ENCODE data around the gene SFRP5. TPM values are rescaled to one million over a fixed set of nuclear protein-coding genes. Genes with fewer than 3 reads are reported as not detected.

Gene SFRP5
- total RNA-seq, 4 donors from 2014 or later: 0.24 to 59.1 TPM; not detected in 2

DNA sequence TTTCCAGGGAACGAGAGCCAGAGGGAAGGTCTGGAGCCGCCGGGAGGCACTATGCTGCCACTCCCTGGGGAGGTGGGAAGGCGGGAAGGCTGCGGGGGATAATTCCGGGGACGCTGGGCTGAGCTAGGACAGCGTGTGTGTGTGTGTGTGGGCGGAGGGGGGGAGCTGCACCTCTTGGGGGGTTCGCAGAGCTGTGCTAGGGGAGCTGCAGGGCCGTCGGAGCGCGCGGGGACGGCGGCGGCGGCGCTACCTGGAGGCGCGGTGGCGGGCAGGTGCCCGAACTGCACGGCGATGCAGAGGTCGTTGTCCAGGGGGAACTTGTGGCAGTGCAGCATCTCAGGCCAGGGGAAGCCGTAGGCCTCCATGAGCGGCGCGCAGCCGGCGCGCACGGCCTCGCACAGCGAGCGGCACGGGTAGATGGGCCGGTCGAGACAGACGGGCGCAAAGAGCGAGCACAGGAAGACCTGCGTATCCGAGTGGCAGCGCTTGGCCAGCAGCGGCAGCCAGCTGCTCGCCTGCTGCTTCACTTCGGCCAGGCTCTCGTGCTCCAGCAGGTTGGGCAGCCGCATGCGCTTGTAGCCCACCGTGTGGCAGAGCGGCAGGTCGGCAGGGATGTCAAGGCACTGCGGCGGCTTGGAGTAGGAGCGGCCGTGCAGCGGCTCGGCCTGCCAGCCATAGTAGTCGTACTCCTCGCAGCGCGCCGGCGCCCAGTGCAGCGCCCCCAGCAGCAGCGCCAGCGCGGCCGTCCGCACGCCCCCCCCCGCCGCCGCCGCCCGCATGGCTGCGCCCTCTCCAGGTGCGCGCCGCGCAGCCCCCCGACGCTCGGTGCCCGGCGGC, 526 bp downstream of the SFRP5 start:
- Histone ChIP-seq H3K36me3 (no peaks in the 10 kb centered on the region), H3K27ac (no peak overlapping the region), H3K4me3 (no peak overlapping the region), H3K4me1 (peaks cover 0 to 3% of the 10 kb centered on the region in 2 donors), H3K9me3 (no peaks in the 10 kb centered on the region), H3K27me3 (peaks cover 0 to 6% of the 10 kb centered on the region in 2 donors)
- TF ChIP-seq POLR2A (IDR thresholded peaks at IDR 0.05) (no peak), CTCF (IDR thresholded peaks at IDR 0.05) (no peak)
- intact Hi-C loops (cut with DNase I; ENCODE audit: low total_unique reads): no loop called here
- DNase-seq: no peak

DNA sequence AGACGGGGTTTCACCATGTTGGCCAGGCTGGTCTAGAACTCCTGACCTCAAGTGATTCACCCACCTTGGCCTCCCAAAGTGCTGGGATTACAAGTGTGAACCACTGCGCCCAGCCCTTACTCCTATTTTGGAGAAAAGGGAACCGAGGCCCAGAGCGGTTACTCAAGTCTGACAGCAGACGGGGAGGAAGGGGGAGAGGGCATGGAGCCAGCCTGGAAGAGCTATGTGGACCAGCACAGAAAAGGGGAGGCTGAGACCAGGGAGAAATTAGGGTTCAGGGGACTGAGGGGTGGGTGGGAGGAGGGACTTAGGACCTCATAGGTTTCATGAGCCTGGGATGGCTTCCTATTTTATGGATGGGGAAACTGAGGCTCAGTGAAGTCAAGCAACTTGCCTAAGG, 1.5 kb downstream of the SFRP5 start:
- Histone ChIP-seq H3K4me1 (peaks cover 0 to 3% of the 10 kb centered on the region in 2 donors), H3K27ac (no peak overlapping the region), H3K9me3 (no peaks in the 10 kb centered on the region), H3K27me3 (peaks cover 0 to 6% of the 10 kb centered on the region in 2 donors), H3K4me3 (no peak overlapping the region), H3K36me3 (no peaks in the 10 kb centered on the region)
- DNase-seq: no peak
- TF ChIP-seq CTCF (IDR thresholded peaks at IDR 0.05) (no peak), POLR2A (IDR thresholded peaks at IDR 0.05) (no peak)
- intact Hi-C loops (cut with DNase I; ENCODE audit: low total_unique reads): no loop called here

- Histone ChIP-seq H3K4me3 (no peak overlapping the region), H3K27ac (no peak overlapping the region), H3K27me3 (peaks cover 0 to 6% of the 10 kb centered on the region in 2 donors), H3K4me1 (peaks cover 0 to 3% of the 10 kb centered on the region in 2 donors), H3K36me3 (no peaks in the 10 kb centered on the region), H3K9me3 (no peaks in the 10 kb centered on the region)
- TF ChIP-seq POLR2A (IDR thresholded peaks at IDR 0.05) (no peak), CTCF (IDR thresholded peaks at IDR 0.05) (no peak)
- no peak for DNase-seq
- intact Hi-C loops (cut with DNase I; ENCODE audit: low total_unique reads): no loop called here
Measured at GRCh38 chr10:97768322-97769315, 3.2 kb downstream of the SFRP5 start.

- H3K36me3 ChIP-seq: no peaks in the 10 kb centered on the region
- H3K27me3 ChIP-seq: peaks cover 0 to 6% of the 10 kb centered on the region in 2 donors
- no peak for TF ChIP-seq CTCF (IDR thresholded peaks at IDR 0.05)
- no peak for TF ChIP-seq POLR2A (IDR thresholded peaks at IDR 0.05)
- intact Hi-C loops (cut with DNase I; ENCODE audit: low total_unique reads): no loop called here
- H3K4me1 ChIP-seq: peaks cover 0 to 3% of the 10 kb centered on the region in 2 donors
- H3K9me3 ChIP-seq: no peaks in the 10 kb centered on the region
- H3K4me3 ChIP-seq: no peak overlapping the region
- DNase-seq: no peak
- no peak overlapping the region for H3K27ac ChIP-seq
Measured at GRCh38 chr10:97766996-97767924, 4.5 kb downstream of the SFRP5 start.

Data from uterus (tissue), 4 donors.